Tibial artery (tissue), 4 donors: ENCODE results near the gene MOB3A.
A peak's percentile ranks its signal among the peaks of the same experiment; 100 is the strongest.

Experiments used
- DNase-seq, 2 donors: peaks; one replicate each; pipeline ENCODE4 v3.0.0-alpha.2; 2019
- H3K27ac ChIP-seq, 2 donors: fragments of 200-600 bp; sonication (generic) in 1 of 2; 1 replicate in 1 of 2; 2 replicates in 1 of 2; pipeline ENCODE4 v1.5.1; 2018 to 2019; ENCODE audit warnings: mild to moderate bottlenecking in 1 of 2
- H3K27me3 ChIP-seq, 2 donors: fragments of 200-600 bp; sonication (generic) in 1 of 2; one replicate each; pipeline versions ENCODE4 v1.5.1 to v1.6.0; 2016 to 2019
- H3K36me3 ChIP-seq, 3 donors: fragments of 200-600 bp; sonication (generic) in 2 of 3; one replicate each; pipeline ENCODE4 v1.5.1; 2016 to 2019; ENCODE audit warnings: mild to moderate bottlenecking in 2 of 3
- H3K4me1 ChIP-seq, 4 donors: fragments of 200-600 bp; sonication (generic) in 2 of 4; 1 replicate in 3 of 4; 2 replicates in 1 of 4; pipeline ENCODE4 v1.5.1; 2016 to 2019
- H3K4me3 ChIP-seq, 2 donors: fragments of 200-600 bp; sonication (generic) in 1 of 2; 1 replicate in 1 of 2; 2 replicates in 1 of 2; pipeline ENCODE4 v1.5.1; 2018 to 2019; ENCODE audit warnings: mild to moderate bottlenecking in 2 of 2
- H3K9me3 ChIP-seq, 3 donors: fragments of 200-600 bp; sonication (generic) in 1 of 3; one replicate each; pipeline ENCODE4 v1.5.1; 2016 to 2019
- intact Hi-C: fragments of 100-400 bp; cut with DNase I; formaldehyde crosslinking; loops from one replicate; pipeline ENCODE4 v1.15.0; 2023; ENCODE audit warnings: low total_unique reads
- TF ChIP-seq, protein P1 (sequence below), 2 experiments: fragments of 200-600 bp in 1 of 2; fragments of 450-650 bp in 1 of 2; IDR thresholded peaks; one replicate each; pipeline ENCODE4 v1.5.1; 2017 to 2019; ENCODE audit warnings: antibody characterized with exemption in 2 of 2, mild to moderate bottlenecking in 1 of 2, moderate library complexity in 1 of 2

MOB3A gene

DNA sequence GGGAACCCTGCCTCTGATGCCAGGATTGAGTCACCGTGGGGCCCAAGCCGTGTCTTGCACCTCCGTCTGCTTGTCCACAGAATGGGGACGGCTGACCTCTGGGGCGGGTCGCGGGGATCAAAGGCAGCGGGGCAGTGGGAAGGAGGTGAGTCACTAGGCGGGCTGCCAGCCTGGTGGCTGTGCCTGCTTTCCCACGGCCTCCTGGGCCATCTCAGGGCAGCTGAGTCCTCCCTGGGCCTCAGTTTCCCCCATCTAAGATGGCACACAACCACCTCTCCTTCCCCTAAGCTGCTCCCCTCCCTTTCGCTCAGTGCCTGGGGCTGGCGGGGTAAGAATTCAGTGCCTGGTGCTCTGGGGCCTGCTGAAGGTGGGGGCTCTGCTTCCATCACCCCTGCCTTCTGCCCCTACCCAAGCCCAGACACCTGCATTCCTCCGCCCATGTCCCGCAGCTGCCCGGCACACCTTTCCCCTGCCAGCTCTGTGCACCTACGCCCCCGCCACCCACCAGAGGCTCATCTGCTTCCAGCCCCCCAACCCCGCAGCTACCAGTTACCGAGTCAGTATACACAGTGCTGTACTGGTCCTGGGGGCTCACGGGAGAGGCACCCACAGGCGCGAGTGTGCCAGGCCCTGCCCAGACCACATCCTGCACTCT, 48.5 kb downstream of the MOB3A start:
- TF ChIP-seq, protein P1, sequence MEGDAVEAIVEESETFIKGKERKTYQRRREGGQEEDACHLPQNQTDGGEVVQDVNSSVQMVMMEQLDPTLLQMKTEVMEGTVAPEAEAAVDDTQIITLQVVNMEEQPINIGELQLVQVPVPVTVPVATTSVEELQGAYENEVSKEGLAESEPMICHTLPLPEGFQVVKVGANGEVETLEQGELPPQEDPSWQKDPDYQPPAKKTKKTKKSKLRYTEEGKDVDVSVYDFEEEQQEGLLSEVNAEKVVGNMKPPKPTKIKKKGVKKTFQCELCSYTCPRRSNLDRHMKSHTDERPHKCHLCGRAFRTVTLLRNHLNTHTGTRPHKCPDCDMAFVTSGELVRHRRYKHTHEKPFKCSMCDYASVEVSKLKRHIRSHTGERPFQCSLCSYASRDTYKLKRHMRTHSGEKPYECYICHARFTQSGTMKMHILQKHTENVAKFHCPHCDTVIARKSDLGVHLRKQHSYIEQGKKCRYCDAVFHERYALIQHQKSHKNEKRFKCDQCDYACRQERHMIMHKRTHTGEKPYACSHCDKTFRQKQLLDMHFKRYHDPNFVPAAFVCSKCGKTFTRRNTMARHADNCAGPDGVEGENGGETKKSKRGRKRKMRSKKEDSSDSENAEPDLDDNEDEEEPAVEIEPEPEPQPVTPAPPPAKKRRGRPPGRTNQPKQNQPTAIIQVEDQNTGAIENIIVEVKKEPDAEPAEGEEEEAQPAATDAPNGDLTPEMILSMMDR (IDR thresholded peaks at IDR 0.05): no peak
- no peaks in the 10 kb centered on the region for H3K27me3 ChIP-seq
- peak overlapping the region; percentile 100 for H3K4me3 ChIP-seq
- no peaks in the 10 kb centered on the region for H3K9me3 ChIP-seq
- H3K36me3 ChIP-seq: peaks cover 21 to 57% (median 37%) of the 10 kb centered on the region in 3 donors
- H3K27ac ChIP-seq: peak overlapping the region; percentile 97 to 100
- peaks cover 16 to 83% (median 72%) of the 10 kb centered on the region in 4 donors for H3K4me1 ChIP-seq
- intact Hi-C loops: no loop called here
- DNase-seq: peak; percentile 64 to 87

GRCh38 chr19:2047076-2047448, 49.1 kb downstream of the MOB3A start:
- no peak for DNase-seq
- Histone ChIP-seq H3K4me1 (peaks cover 16 to 82% (median 76%) of the 10 kb centered on the region in 4 donors), H3K4me3 (peak overlapping the region; percentile 100), H3K27ac (peak overlapping the region; percentile 97 to 100), H3K27me3 (no peaks in the 10 kb centered on the region), H3K36me3 (peaks cover 24 to 60% (median 41%) of the 10 kb centered on the region in 3 donors), H3K9me3 (no peaks in the 10 kb centered on the region)
- intact Hi-C loops: no loop called here
- TF ChIP-seq, protein P1 (IDR thresholded peaks at IDR 0.05): no peak

GRCh38 chr19:2046046-2046907, 49.8 kb downstream of the MOB3A start:
- intact Hi-C loops: no loop called here
- H3K4me1 ChIP-seq: peaks cover 16 to 81% (median 75%) of the 10 kb centered on the region in 4 donors
- DNase-seq: no peak
- no peaks in the 10 kb centered on the region for H3K9me3 ChIP-seq
- TF ChIP-seq, protein P1 (IDR thresholded peaks at IDR 0.05): no peak
- no peak overlapping the region for H3K4me3 ChIP-seq
- peak overlapping the region; percentile 46 to 56 for H3K27ac ChIP-seq
- H3K27me3 ChIP-seq: no peaks in the 10 kb centered on the region
- peaks cover 28 to 65% (median 46%) of the 10 kb centered on the region in 3 donors for H3K36me3 ChIP-seq

DNA sequence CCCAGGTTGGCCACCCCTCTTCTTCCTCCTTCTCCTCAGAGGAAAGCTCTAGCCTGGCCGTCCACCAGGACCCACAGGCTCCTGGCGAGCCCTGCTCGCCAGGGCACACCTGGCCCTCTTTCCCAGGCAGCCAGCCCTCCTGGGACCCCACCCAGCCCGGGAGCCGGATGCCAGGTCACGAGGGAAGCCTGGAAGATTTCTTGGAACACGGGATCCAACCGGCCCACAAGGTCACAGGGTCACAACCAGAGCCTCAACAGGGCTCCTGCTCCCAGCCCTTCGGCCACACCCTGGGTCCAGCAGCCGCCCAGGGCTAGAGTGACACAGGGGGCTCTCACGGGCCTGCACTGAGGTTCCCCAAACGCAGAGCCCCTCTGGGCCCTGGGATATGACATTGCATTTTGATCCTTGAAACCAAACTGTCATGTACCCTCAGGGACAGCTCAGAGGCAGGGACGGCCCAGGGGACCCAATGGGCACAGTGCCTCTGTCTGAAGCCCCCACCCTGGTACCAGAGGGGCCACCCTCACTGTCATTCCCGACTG, 50.6 kb downstream of the MOB3A start:
- no peak overlapping the region for H3K4me3 ChIP-seq
- H3K36me3 ChIP-seq: peaks cover 35 to 72% (median 53%) of the 10 kb centered on the region in 3 donors
- no peak for DNase-seq
- peaks cover 16 to 87% (median 82%) of the 10 kb centered on the region in 4 donors for H3K4me1 ChIP-seq
- no peaks in the 10 kb centered on the region for H3K9me3 ChIP-seq
- H3K27ac ChIP-seq: peak overlapping the region; percentile 46 to 56
- intact Hi-C loops: no loop called here
- H3K27me3 ChIP-seq: no peaks in the 10 kb centered on the region
- TF ChIP-seq, protein P1 (IDR thresholded peaks at IDR 0.05): no peak

GRCh38 chr19:2044709-2045500, 51.2 kb downstream of the MOB3A start:
- Histone ChIP-seq H3K4me1 (peaks cover 16 to 89% (median 83%) of the 10 kb centered on the region in 4 donors), H3K27ac (peak overlapping the region; percentile 46 to 56), H3K9me3 (no peaks in the 10 kb centered on the region), H3K27me3 (no peaks in the 10 kb centered on the region), H3K4me3 (no peak overlapping the region), H3K36me3 (peaks cover 42 to 79% (median 60%) of the 10 kb centered on the region in 3 donors)
- intact Hi-C loops: no loop called here
- DNase-seq: no peak
- TF ChIP-seq, protein P1 (IDR thresholded peaks at IDR 0.05): no peak
